AG20443 (cell line): ENCODE measurements around the gene C6orf120.
"Not testable (repeated sequence)": the region's sequence is repeated elsewhere in the genome, so short reads cannot be mapped to it uniquely, and the experiment has no call there.

ENCODE experiments used
- DNase-seq: peaks from one replicate; pipeline ENCODE4 v3.0.0; 2012; ENCODE audit warnings: low spot score, mixed read lengths

C6orf120 gene

GRCh38 chr6:169684056-169684455 is 17.9 kb upstream of the C6orf120 start:
- DNase-seq: no peak

DNA sequence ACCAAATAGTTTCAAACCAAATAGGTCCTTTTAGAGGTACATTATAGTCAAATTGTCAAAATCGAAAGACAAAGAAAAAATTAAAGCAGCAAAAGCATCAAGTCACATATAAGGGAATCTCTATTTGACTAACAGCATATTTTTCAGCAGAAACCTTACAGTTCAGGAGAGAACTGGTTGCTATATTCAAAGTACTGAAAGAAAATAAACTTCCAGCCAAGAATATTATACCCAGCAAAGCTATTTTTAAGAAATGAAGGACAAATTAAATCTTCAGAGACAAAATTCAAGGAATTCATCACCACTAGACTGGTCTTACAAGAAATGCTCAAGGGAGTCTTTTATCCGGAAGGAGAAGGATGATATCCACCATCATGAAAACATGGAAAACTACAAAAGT is 16.1 kb upstream of the C6orf120 start:
- no peak for DNase-seq

DNA sequence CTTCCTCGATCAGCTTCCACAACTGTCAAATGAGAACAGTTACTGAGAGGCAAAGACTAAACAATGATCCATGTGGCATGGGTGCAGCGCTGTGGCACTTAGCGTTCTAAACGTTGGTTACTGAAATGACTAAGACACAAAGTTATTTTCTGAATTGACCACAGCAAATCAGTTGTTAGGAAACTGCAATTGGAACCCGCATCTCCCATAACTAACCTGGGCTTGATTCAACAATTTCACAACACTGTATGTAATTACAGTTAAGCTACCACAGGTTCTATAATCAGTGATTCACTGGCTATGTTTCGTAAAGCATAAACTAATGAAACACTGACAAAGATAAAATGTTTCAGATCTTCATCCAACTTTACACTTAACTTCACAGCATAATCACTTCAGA is 12.6 kb upstream of the C6orf120 start:
- no peak for DNase-seq

DNA sequence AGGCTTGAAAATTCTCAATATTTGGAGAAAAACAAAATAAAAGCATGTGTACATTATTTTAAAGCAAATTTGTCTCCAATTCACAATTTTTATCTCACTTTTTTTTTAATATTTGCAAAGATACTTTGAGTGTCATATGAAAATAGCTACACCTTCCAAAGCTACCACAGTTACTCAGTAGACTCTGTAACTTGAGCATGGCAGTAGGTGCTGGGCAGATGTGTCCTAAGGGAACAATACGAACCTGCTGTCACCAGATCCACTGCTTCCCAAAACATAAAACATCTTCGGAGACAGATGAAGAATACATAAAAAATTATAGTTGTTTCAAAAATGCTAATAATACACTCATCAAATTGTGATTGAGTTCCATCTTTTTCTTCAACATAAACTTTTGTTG is 10.7 kb upstream of the C6orf120 start:
- no peak for DNase-seq

DNA sequence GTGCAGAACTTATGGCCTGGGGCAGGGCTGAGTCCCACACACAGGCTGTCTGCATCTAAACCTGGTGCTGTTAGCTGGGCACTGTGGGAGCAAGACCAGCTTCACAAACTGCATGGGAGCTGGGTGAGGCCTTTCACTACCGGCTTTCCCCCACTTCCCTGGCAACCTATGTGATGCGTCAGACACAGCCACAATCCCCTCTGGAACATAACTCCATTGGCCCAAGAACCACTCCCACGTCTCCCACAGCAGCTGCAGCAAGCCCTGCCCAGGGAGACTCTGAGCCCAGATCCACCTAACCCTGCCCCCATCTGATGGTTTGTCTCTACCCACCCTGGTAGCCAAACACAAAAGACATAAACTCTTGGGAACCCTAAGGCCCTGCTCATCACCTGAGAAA is 9.4 kb upstream of the C6orf120 start:
- no peak for DNase-seq

- no peak for DNase-seq
Measured at GRCh38 chr6:169695131-169695530, 6.8 kb upstream of the C6orf120 start.

DNA sequence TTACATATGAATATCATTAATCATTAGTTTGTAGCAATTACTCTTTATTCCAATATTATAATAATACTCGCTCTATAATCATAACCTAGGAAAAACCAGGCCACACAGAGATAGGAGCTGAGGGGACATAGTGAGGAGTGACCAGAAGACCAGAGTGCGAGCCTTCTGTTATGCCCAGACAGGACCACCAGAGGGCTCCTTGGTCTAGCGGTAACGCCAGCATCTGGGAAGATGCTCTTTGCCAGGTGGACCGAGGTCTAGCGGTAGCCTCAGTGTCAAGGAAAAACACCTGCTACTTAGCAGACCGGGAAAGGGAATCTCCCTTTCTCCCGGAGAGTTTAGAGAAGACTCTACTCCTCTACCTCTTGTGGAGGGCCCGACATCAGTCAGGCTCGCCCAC is 4.8 kb upstream of the C6orf120 start:
- not testable (repeated sequence) for DNase-seq

DNA sequence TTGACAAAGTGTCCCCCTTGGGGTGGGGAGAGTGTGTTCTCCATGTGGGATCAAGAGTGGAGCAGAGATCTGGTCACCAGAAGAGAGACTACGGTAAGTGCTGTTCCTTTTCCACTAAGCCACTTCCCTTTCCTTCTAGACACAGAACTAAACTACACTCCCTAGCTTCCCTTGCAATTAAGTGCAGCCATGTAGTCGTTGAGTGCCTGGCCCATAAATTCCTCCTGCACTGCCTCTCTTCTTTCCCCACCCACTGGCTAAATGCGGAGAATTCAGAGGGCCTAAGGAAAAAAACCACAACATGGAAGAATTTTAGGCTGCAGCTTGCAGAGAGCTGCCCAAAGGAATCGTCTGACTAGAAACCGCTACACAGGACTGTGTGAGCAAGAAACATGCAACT is 1.6 kb upstream of the C6orf120 start:
- DNase-seq: peak; percentile 45

GRCh38 chr6:169701311-169701953 is 494 bp upstream of the C6orf120 start:
- peak; percentile 35 for DNase-seq

DNA sequence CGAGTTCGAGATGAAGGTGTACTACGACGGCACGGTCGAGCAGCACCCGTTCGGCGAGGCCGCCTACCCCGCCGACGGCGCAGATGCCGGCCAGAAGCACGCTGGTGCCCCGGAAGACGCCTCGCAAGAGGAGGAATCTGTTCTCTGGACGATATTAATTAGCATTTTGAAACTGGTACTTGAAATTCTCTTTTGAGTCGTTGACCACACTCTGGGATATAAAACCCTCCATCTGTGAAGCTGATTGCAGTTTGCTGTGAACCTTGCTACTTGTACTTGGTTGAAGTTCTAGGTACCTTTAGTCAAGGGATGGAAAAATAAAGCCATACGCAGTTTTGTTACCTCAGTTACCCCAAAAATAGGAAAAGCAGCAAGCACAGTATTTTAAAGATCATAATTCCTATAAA is 917 bp downstream of the C6orf120 start:
- DNase-seq: no peak

- DNase-seq: no peak
Measured at GRCh38 chr6:169707772-169708171, 5.8 kb downstream of the C6orf120 start.

DNA sequence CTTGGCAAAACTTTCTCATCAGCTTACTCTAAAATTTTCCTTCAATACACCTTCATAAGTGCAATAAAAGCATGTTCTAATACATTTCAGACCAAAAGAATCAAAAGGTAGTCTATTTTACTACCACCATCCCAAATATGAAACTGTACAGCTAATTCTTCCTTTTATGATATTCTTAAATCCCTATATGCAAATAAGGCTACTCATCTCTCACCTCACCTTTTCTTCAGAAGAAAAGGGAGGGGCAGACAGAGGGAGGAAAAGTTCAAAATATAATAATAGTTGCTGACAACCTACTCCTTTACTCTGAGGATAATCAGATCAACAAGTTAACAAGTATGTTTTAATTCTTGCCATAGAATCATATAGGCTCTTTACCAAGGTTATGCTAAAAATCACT is 7.4 kb downstream of the C6orf120 start:
- no peak for DNase-seq

GRCh38 chr6:169710009-169710408 is 8.1 kb downstream of the C6orf120 start:
- DNase-seq: no peak

DNA sequence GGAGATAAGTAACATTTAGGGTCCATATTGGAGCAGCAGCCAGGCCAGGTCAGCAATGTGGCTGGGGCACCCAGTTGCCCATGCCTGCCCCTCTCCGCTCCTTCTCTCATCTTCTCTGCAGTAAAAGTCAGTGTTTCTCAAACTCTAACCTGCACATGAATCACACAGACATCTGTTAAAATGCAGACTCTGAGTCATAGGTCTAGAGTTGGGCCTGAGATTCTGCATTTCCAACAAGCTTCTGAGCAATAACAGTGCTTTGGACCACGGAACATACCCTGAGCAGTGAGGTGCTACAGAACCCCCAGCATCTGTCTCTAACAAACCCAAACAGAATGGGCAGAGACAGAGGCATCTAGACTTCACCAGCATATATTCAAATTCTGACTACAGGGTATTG is 12.3 kb downstream of the C6orf120 start:
- no peak for DNase-seq

GRCh38 chr6:169714595-169714994 is 12.7 kb downstream of the C6orf120 start:
- no peak for DNase-seq

GRCh38 chr6:169719117-169719516 is 17.2 kb downstream of the C6orf120 start:
- no peak for DNase-seq

- DNase-seq: no peak
Measured at GRCh38 chr6:169720207-169720855, 18.4 kb downstream of the C6orf120 start.

DNA sequence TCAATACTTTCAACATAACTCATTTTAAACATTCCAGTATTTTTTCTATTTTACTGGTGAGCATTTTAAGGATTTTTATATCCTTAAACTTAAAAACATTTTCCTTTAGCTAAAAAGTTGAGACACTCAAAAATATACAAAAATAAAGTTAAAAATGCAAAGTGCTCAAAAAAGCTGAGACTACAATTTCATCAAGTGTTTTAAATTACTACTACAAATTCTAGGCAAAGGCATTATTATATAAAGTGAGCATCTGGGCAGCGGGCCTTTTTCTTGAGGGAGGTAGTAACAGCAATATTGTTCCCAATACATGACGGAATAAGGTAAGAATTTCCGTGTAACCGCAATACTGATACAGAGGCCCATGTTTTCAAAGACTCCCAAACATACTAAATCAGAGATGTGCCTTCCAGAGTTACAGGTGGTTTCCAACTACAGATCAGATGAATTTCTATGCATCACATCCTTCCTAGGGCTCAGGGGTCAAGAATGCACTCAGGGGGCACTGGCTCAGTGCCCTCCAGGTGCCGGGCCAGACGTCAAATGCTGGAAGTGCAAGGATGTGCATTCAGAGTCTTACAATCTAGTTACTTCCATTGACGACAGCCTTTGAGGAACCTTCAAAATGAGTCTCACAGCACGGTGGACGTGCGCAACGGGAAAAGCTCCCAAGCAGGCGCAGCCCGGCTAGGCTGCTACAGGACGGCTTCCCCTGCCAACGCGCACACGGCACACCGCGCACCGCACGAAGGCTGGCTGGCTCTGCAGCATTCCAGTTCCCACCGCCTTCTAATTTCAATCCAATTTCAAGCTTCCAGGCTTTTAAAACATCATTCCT is 20.7 kb downstream of the C6orf120 start:
- DNase-seq: peak; percentile 66

DNA sequence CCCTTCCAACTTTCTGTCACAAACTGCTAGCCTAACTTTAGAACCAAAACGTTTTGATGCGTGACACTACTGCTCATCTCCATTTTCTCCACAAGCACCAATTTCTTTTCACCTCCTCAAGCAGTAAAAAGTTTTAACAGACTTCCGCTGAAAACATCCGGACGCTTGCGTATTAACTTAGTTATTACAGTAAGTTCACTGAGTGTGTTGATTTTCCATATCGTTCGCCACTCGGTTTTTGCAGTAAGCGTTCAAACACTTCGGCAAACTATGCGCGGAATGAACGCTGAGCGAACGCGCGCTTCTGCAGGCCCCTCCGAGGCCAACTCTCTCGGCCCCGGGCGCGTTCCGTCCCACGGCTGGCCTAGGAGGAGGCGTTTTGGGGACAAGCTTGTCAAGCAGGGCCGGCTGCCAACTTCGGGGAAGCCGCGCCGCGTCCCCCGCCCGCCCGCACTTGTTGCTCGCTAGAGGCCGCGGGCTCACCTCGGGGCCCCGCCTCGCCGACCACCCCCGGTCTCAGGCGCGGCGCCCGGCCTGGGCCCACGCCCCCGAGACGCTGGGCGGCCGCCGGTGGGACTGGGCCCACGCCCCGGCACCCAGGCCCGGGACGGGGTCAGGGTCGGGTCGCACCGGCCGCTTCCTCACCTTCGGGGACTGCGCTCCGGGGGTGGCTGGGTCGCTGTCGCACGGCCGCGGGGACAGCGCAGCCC is 21.4 kb downstream of the C6orf120 start:
- peak; percentile 73 for DNase-seq

GRCh38 chr6:169723991-169724493 is 22.1 kb downstream of the C6orf120 start:
- DNase-seq: peak; percentile 83

DNA sequence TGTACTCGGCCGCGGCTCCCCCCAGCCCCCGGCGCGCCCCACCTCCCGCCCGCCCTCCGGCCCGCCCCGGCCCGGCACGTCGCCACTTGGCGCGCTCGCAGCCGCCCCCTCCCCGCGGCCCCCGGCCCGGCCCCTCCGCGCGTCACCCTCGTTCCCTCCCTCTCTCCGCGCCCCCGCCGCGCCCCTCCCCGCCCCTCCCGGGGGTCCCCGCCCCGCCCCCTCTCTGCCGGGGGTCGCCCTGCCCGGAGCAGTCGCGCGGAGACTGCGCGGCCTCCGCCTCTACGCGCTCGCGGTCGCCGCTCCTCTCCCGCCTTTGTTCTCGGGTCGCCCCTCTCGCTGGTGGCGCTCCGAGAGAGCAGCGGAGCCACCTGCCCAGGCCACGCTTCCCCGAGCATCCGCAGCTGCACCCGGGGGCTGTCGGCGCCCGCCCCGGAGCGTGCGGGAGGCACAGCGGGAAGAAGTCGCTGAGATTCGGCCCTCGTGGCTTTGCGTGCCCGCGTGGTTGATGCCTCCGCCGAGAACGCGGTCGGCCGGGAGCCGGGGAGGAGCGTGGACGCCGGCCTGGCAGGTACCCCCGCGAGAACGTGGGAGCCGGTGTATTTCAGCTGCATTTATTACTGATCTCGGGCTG is 22.7 kb downstream of the C6orf120 start, which contains the start of gene PHF10:
PHF10 (minus strand) TSS at position 7 of the 631 bp plus-strand sequence. CDS start 569 bp downstream, outside the sequence.
- peak; percentile 81 for DNase-seq
